GM19099 (cell line): ENCODE results near the gene RNF175.

ENCODE experiments used
- POLR2A ChIP-seq: IDR thresholded peaks from 3 replicates; pipeline ENCODE4 v1.6.1; 2011; ENCODE audit warnings: low read depth; ENCODE audit not compliant: insufficient read length; ENCODE audit errors: extremely low read depth

The RNF175 gene

DNA sequence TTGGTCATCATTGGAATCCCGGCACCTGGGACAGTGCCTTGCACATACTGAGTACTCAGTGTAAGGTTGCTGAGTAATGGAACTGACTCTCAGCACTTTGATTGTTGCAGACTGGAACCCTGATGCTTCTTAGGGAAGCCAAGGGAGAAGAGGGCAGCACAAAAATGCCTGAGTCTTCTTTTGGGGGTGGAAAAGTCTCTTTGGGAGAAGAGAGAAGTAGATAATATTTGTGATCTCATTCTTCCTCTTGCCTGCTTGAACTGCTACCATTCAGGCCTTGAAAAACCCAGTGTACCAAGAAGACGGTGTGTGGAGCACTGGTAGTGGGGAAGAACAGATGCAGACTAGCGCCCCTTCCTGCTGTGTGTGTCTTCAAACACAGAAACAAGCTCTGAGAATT is 16.8 kb upstream of the RNF175 start:
- TF ChIP-seq POLR2A = no peak

DNA sequence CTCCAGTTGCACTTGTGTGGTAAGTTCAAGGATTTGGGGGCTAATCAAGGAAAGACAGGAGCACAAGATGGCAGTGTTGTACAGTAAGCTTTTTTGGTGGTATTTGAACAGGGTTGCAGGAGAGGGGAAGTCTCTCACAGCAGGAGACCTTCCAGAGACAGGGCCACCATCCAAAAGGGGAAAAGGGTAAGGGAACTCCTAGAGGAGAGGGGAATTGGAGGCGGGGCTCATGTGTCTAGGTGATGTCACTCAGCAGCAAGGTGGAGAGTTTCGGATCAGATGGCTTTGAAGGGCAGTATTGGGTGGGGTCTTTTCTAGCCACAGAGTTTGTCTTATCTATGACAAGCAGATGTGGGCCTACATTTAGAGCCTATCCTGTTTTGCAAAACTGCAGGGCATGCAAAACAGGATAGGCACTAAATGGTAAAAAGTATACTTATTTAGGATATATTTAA is 13.4 kb upstream of the RNF175 start:
- no peak for TF ChIP-seq POLR2A

GRCh38 chr4:153771046-153771445 is 11.2 kb upstream of the RNF175 start:
- TF ChIP-seq POLR2A = no peak

DNA sequence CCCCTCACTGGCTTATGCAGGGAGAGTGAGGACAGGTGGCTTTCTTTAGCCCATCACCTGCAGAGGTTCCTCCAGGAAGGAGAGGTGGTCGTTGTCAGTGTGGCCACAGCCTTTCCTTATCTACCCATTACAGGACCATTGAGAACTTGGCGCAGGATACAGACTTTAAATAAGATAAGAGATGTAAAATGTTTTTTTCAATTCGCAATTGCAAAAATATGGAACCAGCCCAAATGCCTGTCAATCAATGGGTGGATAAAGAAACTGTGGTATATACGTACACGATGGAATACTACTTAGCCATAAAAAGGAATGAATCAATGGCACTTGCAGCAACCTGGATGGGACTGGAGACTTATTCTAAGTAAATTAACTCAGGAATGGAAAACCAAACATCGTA is 6.9 kb upstream of the RNF175 start:
- TF ChIP-seq POLR2A = no peak

GRCh38 chr4:153765894-153766293 is 6.1 kb upstream of the RNF175 start:
- no peak for TF ChIP-seq POLR2A

DNA sequence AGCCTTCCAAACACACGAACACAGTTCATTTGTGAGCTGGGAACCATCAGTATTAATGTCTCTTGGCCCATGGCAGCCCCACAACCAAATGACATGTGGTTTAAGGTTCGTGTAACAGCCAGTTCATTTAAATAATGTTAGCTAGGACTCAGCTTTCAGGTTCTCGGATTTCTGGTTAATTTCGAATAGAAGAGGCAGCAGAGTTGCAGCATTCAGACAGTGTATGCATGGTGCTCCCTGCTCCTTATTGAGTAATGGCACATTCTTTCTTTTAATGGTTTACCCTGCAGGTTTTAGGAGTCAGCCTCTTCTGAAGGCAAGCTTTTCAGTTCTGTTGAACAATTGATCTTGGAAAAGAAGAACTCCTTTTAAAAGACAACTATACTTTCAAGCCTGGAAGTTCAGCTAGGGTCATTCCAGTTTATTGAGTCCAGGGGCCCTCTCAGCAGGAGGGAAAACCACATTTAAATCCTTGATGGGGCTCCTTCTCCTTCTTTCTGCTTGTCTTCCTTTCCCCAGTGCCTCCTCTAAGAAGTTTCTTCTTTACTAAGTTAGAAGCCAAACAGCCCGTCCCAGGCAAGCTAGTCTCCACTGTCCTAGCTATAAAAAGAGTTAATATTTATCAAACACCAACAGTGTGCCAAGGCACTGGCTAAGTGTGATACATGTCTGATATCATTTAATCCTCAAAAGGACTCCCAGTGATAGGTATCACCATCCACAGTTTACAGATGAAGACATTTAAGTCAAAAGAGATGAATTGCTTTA is 5.0 kb upstream of the RNF175 start:
- no peak for TF ChIP-seq POLR2A

- TF ChIP-seq POLR2A = no peak
These were observed 3.6 kb upstream of the RNF175 start for GRCh38 chr4:153763404-153763803.

GRCh38 chr4:153758688-153759406 is 977 bp downstream of the RNF175 start:
- no peak for TF ChIP-seq POLR2A

DNA sequence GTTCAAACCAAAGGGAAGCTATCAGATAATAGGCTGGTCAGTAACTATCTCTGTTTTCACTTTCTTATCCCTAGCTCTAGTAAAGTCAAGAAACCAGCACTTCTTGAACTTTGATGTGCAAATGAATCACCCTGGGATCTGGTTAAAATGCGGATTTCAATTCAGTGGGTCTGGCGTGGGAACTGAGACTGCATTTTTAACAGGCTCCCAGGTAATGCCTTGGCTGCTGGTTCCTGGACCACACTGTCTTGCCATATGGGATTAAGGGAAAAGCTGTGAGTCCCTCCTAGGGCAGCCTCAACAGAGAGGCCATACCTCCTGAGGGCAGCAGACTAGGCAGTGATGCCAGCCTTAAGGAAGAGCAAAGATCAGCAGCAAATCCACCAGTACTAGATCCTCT is 1.7 kb downstream of the RNF175 start:
- TF ChIP-seq POLR2A = no peak

- TF ChIP-seq POLR2A = no peak
These were observed 2.4 kb downstream of the RNF175 start for GRCh38 chr4:153757407-153757806.

DNA sequence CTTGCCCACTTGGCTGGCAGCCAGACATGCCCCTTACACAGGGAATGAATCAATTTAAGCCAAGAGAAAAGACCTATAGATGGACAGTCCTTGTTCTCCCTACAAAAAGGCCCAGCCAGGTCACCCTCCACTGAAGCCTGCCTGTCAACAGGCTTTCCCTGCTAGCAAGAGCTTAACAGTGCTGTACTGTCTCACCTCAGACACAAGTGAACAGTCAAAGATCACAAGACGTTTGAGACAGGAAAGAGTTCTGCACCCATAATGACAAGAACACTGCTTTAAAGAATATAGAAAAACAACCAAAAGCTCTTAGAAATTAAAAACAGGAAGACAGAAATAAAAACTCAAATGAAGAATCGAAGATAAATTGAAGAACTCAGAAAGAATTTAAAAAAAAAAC is 4.6 kb downstream of the RNF175 start:
- no peak for TF ChIP-seq POLR2A

GRCh38 chr4:153750197-153750817 is 9.5 kb downstream of the RNF175 start:
- TF ChIP-seq POLR2A = no peak

DNA sequence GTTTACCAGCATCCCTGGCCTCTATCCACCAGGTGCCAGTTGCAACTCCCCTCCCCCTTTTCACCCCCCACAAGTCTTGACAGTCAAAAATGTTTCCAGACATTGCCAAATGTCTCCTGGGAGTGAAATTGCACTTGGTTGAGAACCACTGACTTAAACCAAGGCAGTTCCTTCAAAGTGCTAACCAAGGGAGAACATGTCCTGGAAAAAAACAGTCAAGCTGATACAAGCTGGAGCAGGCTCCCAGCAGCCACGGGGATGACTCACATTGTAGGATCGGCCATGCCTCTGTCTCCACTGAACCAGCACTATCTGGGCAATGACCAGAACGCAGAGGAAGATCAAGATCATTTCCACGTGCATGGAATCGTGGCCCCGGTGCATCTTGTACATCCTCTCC is 11.4 kb downstream of the RNF175 start:
- no peak for TF ChIP-seq POLR2A

DNA sequence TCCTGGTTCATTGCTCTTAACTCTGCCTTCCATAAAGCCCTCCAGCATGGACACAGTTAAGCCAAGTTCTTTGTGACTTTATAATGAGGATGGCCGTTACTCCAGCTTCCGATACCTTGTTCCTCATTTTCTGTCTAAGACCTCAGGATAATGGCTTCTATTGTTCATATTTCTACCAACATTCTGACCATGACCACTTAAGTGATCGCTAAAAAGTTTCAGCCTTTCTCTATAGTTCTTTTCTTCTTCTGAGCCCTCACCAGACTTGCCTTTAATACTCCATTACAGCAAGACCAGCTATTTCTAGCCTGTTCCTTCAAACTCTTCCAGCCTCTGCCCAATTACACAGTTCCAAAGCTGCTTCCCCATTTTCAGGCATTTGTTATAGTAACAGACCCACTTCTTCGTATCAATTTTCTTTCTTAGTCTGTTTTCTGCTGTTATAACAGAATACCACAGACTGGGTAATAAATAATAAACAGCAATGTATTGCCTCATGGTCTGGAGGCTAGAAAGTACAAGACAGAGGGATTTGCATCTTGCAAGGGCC is 12.3 kb downstream of the RNF175 start:
- TF ChIP-seq POLR2A = no peak

DNA sequence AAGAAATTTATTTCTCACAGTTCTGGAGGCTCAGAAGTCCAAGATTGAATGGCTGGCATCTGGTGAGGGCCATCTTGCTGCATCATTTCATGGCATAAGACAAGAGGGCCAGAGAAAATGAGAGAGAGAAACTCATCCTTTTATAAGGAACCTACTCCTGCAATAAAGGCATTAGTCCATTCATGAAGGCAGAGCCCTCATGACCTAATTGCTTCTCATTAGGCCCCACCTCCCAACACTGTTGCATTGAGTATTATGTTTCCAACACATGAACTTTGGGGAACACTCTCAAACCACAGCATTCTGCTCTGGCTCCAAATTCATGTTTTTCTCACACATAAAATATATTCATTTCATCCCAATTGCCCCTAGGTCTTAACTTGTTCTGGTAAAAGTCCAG is 14.2 kb downstream of the RNF175 start:
- TF ChIP-seq POLR2A = no peak
